Stimulated activated naive B cell treated with anti-CD40 and anti-IgM and Interleukin-4, amounts not matched to agents 10 μg/mL and 1 μg/mL and 100 μg/mL, for 72 hours (primary cell): ENCODE measurements around the gene FCMR.

Experiments
- ATAC-seq, 2 donors: fragments of 150-1000 bp; cut with Tn5 transposase; replicated peaks; 2 replicates each; pipeline ENCODE4 v1.10.0; 2021; ENCODE audit warnings: moderate library complexity in 1 of 2
- DNase-seq: peaks from one replicate; pipeline ENCODE4 v3.0.0; 2021
- H3K27ac Mint-ChIP-seq: one replicate; pipeline ENCODE4 v1.8.0; 2022; ENCODE audit warnings: mild to moderate bottlenecking, mixed read lengths
- H3K27me3 Mint-ChIP-seq, 2 donors: one replicate each; pipeline ENCODE4 v1.8.0; 2022; ENCODE audit warnings: mixed read lengths in 2 of 2
- H3K36me3 Mint-ChIP-seq, 2 donors: one replicate each; pipeline ENCODE4 v1.8.0; 2022; ENCODE audit warnings: mixed read lengths in 2 of 2, mild to moderate bottlenecking in 1 of 2
- H3K4me1 Mint-ChIP-seq, 2 donors: one replicate each; pipeline ENCODE4 v1.8.0; 2022; ENCODE audit warnings: mixed read lengths in 2 of 2, mild to moderate bottlenecking in 1 of 2
- H3K4me3 Mint-ChIP-seq, 2 donors: one replicate each; pipeline ENCODE4 v1.8.0; 2022; ENCODE audit warnings: mild to moderate bottlenecking in 2 of 2, mixed read lengths in 2 of 2, moderate library complexity in 1 of 2
- H3K9me3 Mint-ChIP-seq, 2 donors: one replicate each; pipeline ENCODE4 v1.8.0; 2022; ENCODE audit warnings: mixed read lengths in 2 of 2, mild to moderate bottlenecking in 1 of 2

The FCMR gene

GRCh38 chr1:206921772-206922265 is at the start of gene FCMR:
Gene FCMR, minus strand, starts transcription at chr1:206921941. Its CDS starts 87 bp downstream, at chr1:206921854.
- H3K27me3 Mint-ChIP-seq: no peaks in the 10 kb centered on the region
- DNase-seq: peak; percentile 53

GRCh38 chr1:206971029-206971655 is 49.4 kb upstream of the FCMR start:
- peak overlapping the region; percentile 53 for H3K27ac Mint-ChIP-seq

More at GRCh38 chr1:206921772-206922265, at the start of gene FCMR:
- Mint-ChIP-seq H3K4me3 (no peak within 1 kb of the TSS), H3K4me1 (peaks cover 27 to 33% of the 10 kb centered on the region in 2 donors), H3K27ac (no peak within 1 kb of the TSS), H3K9me3 (no peaks in the 10 kb centered on the region), H3K36me3 (peaks cover 33% of the 10 kb centered on the region in 2 donors)
- ATAC-seq: peak; percentile 4 to 5

GRCh38 chr1:206970446-206970845 is 48.7 kb upstream of the FCMR start, which contains the start of gene FCAMR:
Gene FCAMR, minus strand, starts transcription at chr1:206970460. Its CDS starts 335 bp downstream, at chr1:206970125.
- Mint-ChIP-seq H3K36me3 (no peaks in the 10 kb centered on the region), H3K4me1 (peaks cover 24 to 42% of the 10 kb centered on the region in 2 donors), H3K27ac (peak within 1 kb of the TSS; percentile 53), H3K4me3 (no peak within 1 kb of the TSS), H3K9me3 (no peaks in the 10 kb centered on the region), H3K27me3 (peaks cover 0 to 23% of the 10 kb centered on the region in 2 donors)
- DNase-seq (no peak), ATAC-seq (no peak)

More at GRCh38 chr1:206971029-206971655, 49.4 kb upstream of the FCMR start:
- H3K36me3 Mint-ChIP-seq: no peaks in the 10 kb centered on the region
- no peaks in the 10 kb centered on the region for H3K9me3 Mint-ChIP-seq
- H3K4me3 Mint-ChIP-seq: no peak overlapping the region
- peaks cover 24 to 42% of the 10 kb centered on the region in 2 donors for H3K4me1 Mint-ChIP-seq
- H3K27me3 Mint-ChIP-seq: peaks cover 0 to 23% of the 10 kb centered on the region in 2 donors
- ATAC-seq: peak; percentile 86 to 87
- DNase-seq: no peak

GRCh38 chr1:206969090-206969489 is 47.3 kb upstream of the FCMR start:
- peaks cover 0 to 23% of the 10 kb centered on the region in 2 donors for H3K27me3 Mint-ChIP-seq

GRCh38 chr1:206967096-206967849 is 45.5 kb upstream of the FCMR start:
- no peak for DNase-seq
- Mint-ChIP-seq H3K36me3 (no peaks in the 10 kb centered on the region), H3K9me3 (no peaks in the 10 kb centered on the region), H3K27ac (no peak overlapping the region), H3K27me3 (peaks cover 0 to 18% of the 10 kb centered on the region in 2 donors), H3K4me1 (peaks cover 28 to 47% of the 10 kb centered on the region in 2 donors), H3K4me3 (peak overlapping the region; percentile 1 to 36)
- peak; percentile 73 to 74 for ATAC-seq

More at GRCh38 chr1:206969090-206969489, 47.3 kb upstream of the FCMR start:
- Mint-ChIP-seq H3K9me3 (no peaks in the 10 kb centered on the region), H3K4me1 (peaks cover 24 to 42% of the 10 kb centered on the region in 2 donors), H3K36me3 (no peaks in the 10 kb centered on the region), H3K4me3 (no peak overlapping the region), H3K27ac (no peak overlapping the region)
- DNase-seq (no peak), ATAC-seq (no peak)

- Mint-ChIP-seq H3K9me3 (no peaks in the 10 kb centered on the region), H3K27ac (no peak overlapping the region), H3K4me1 (peaks cover 25 to 42% of the 10 kb centered on the region in 2 donors), H3K27me3 (peaks cover 0 to 17% of the 10 kb centered on the region in 2 donors), H3K36me3 (no peaks in the 10 kb centered on the region), H3K4me3 (no peak overlapping the region)
- DNase-seq: no peak
- no peak for ATAC-seq
These were observed 44.0 kb upstream of the FCMR start for GRCh38 chr1:206965781-206966180.

- Mint-ChIP-seq H3K27me3 (peaks cover 0 to 5% of the 10 kb centered on the region in 2 donors), H3K9me3 (no peaks in the 10 kb centered on the region), H3K36me3 (no peaks in the 10 kb centered on the region), H3K4me1 (peaks cover 19 to 29% of the 10 kb centered on the region in 2 donors), H3K4me3 (no peak overlapping the region), H3K27ac (no peak overlapping the region)
- DNase-seq: no peak
- no peak for ATAC-seq
These were observed 42.0 kb upstream of the FCMR start for GRCh38 chr1:206963740-206964139.

- H3K27me3 Mint-ChIP-seq: no peaks in the 10 kb centered on the region
- H3K4me3 Mint-ChIP-seq: no peak overlapping the region
- no peaks in the 10 kb centered on the region for H3K36me3 Mint-ChIP-seq
- no peak for ATAC-seq
- no peaks in the 10 kb centered on the region for H3K9me3 Mint-ChIP-seq
- DNase-seq: no peak
- H3K4me1 Mint-ChIP-seq: peaks cover 18 to 23% of the 10 kb centered on the region in 2 donors
- H3K27ac Mint-ChIP-seq: no peak overlapping the region
These were observed 41.5 kb upstream of the FCMR start for GRCh38 chr1:206963119-206963712.

- ATAC-seq: peak in 1 of 2 donors; percentile 29
- no peak overlapping the region for H3K4me3 Mint-ChIP-seq
These were observed 40.5 kb upstream of the FCMR start for GRCh38 chr1:206962272-206962671.

GRCh38 chr1:206961668-206962067 is 39.9 kb upstream of the FCMR start:
- H3K27ac Mint-ChIP-seq: no peak overlapping the region
- H3K4me3 Mint-ChIP-seq: no peak overlapping the region
- peaks cover 8% of the 10 kb centered on the region in 2 donors for H3K4me1 Mint-ChIP-seq
- no peaks in the 10 kb centered on the region for H3K9me3 Mint-ChIP-seq
- ATAC-seq (no peak), DNase-seq (no peak)
- H3K36me3 Mint-ChIP-seq: no peaks in the 10 kb centered on the region
- no peaks in the 10 kb centered on the region for H3K27me3 Mint-ChIP-seq

More at GRCh38 chr1:206962272-206962671, 40.5 kb upstream of the FCMR start:
- Mint-ChIP-seq H3K9me3 (no peaks in the 10 kb centered on the region), H3K27me3 (no peaks in the 10 kb centered on the region), H3K27ac (no peak overlapping the region), H3K4me1 (peaks cover 11 to 14% of the 10 kb centered on the region in 2 donors), H3K36me3 (no peaks in the 10 kb centered on the region)
- no peak for DNase-seq

GRCh38 chr1:206960676-206961386 is 39.1 kb upstream of the FCMR start:
- Mint-ChIP-seq H3K27ac (peak overlapping the region; percentile 1), H3K9me3 (no peaks in the 10 kb centered on the region), H3K4me1 (peaks cover 9 to 10% of the 10 kb centered on the region in 2 donors), H3K4me3 (no peak overlapping the region), H3K27me3 (no peaks in the 10 kb centered on the region), H3K36me3 (no peaks in the 10 kb centered on the region)
- ATAC-seq (no peak), DNase-seq (no peak)

GRCh38 chr1:206958144-206958543 is 36.4 kb upstream of the FCMR start:
- Mint-ChIP-seq H3K36me3 (no peaks in the 10 kb centered on the region), H3K27ac (no peak overlapping the region), H3K4me1 (peaks cover 24 to 31% of the 10 kb centered on the region in 2 donors), H3K27me3 (no peaks in the 10 kb centered on the region), H3K9me3 (no peaks in the 10 kb centered on the region), H3K4me3 (no peak overlapping the region)
- DNase-seq (no peak), ATAC-seq (no peak)

- Mint-ChIP-seq H3K4me1 (peaks cover 23 to 31% of the 10 kb centered on the region in 2 donors), H3K27ac (no peak overlapping the region), H3K27me3 (no peaks in the 10 kb centered on the region), H3K9me3 (no peaks in the 10 kb centered on the region), H3K4me3 (no peak overlapping the region), H3K36me3 (no peaks in the 10 kb centered on the region)
- no peak for ATAC-seq
- no peak for DNase-seq
These were observed 35.9 kb upstream of the FCMR start for GRCh38 chr1:206957639-206958038.
